GM19397 (cell line): ENCODE measurements around the gene STK31.
"Not testable (repeated sequence)": the region's sequence is repeated elsewhere in the genome, so short reads cannot be mapped to it uniquely, and the experiment has no call there.

ENCODE experiments used
- ATAC-seq: cut with Tn5 transposase; IDR thresholded peaks from one replicate; pipeline ENCODE4 v1.9.1; 2021; ENCODE audit warnings: mild to moderate bottlenecking, moderate library complexity; ENCODE audit not compliant: unreplicated experiment

The STK31 gene

DNA sequence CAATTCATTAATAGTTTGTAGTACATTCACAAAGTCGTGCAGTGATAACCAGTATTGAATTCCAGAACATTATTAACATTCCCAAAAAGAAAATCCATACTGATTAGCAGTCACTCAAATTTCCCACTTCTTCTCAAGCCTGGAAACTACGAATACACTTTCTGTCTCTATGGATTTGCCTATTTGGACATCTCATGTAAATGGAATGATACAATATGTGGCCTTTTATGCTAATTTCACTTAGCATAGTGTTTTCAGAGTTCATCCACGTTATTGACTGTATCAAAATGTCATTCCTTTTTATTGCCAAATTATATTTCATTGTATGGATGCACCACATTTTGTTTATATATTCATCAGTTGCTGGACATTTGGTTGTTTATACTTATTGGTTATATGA is 78.8 kb downstream of the STK31 start:
- ATAC-seq, result no peak

DNA sequence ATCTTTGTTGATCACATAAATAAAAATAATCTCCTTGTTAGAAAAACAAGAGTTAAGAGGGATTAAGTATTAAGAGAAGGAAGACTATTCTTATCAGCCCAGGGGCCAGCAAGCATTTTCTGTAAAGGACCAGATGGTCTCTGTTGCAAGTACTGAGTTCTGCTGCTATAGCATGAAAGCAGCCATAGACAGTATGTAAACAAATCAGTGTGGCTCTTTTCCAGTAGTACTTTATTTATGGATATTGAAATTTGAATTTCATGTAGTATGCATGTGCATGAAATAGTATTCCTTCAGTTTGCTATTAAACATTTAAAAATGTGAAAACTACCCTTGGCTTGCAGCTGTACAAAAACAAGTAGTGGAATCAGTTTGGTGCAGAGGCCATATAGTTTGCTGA is 81.7 kb downstream of the STK31 start:
- no peak for ATAC-seq

DNA sequence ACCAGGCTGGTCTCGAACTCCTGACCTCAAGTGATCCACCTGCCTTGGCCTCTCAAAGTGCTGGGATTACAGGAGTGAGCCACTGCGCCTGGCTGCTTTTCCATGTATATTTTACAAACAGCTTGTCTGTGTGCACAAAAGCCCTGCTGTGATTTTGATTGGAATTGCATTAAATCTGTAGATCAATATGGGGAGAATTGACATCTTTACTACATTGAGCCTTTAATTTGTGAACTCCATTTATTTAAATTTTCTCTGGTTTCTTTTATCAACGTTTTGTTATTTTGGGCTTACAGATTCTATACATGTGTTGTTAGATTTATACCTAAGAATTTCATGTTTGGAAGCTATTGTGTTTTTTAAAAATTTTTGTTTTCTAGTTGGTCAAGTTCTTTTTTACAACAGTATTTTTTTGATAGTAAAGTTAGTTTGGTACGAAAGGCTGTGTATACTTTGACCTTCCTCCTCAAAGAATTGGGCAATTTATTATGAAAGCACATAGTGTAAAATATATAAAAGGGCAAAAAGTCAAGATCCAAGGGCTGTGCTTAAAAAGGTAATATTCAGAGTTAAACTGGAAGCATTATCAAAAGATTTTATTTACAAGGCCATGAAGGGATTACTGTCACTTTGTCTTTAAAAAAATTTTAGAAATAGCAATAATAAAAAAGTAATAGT is 92.8 kb downstream of the STK31 start:
- no peak for ATAC-seq

DNA sequence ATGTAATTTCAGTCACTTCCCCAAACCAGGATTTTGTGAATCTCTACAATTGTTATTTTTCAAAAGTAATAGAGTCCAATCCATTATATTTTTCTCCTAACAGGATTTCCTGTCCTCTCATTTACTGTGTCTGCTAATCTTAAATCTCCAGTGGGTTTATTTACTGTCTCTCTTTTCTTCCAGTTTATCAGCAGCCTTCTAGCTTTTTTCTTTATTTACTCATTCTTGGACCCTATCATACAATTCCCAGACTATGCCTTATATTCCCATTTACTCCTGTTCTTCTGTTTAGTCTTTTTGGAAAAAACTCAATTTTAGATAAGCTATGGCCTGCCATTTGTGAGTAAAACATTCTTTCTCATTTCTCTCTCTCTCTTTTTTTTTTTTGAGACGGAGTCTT is 94.7 kb downstream of the STK31 start:
- no peak for ATAC-seq

DNA sequence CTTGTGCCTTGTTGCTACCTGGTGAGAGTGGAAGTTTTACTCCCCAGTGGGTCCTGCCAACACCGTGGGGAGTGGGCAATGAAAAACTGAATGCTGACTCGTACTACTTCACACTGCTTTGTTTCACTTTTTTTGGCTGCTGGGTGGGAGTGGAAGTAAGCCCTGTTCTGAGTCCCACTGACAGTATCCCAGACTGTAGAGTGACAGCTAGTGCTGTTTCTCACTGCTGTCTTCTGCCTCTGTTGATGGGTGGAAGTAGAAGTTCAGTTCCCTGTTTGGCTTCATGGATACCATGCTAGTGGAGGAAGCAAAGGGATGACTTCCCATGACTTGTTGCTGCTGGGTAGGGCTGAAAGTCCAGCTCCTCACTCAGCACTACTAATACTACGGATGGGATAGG is 98.4 kb downstream of the STK31 start:
- ATAC-seq, result no peak

DNA sequence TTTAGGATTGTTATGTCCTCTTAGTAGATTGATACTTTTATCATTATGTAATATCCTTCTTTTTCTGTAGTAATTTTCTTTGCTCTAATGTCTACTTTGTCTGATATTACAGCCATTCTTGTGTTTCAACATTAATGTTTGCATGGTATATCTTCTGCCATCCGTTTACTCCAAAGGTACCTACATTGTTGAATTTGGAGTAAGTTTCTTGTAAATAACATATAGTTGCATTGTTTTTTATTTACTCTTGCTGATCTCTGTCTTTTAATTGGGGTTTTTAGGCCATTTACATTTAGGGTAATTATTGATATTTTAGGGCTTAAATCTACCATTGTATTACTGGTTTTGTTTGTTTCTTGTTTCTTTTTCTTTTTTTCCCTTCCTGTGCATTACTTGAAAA is 100.1 kb downstream of the STK31 start:
- no peak for ATAC-seq

DNA sequence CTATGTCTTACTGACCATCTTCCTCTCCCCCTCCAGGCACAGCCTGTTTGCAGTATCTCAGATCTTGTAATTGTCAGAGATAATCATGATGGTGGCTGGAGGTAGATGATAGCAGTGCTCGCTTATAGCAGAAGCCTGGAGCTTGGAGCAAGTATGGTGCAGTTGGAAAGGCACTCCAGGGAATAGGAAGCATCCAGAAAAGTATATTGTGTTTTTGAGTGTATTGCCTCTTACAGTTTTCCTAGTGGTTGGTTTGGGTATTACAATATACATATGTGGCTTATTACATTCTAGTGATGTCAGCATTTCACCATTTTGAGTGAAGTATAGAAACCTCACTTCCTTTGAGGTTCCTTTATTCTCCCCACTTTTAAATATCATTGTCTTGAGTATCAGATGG is 101.5 kb downstream of the STK31 start:
- no peak for ATAC-seq

DNA sequence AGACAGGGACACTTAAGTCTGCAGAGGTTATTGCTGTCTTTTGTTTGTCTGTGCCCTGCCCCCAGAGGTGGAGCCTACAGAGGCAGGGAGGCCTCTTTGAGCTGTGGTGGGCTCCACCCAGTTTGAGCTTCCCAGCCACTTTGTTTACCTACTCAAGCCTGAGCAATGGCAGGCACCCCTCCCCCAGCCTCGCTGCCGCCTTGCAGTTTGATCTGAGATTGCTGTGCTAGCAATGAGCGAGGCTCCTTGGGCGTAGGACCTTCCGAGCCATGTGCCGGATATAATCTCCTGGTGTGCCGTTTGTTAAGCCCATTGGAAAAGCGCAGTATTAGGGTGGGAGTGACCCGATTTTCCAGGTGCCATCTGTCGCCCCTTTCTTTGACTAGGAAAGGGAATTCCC is 118.1 kb downstream of the STK31 start:
- not testable (repeated sequence) for ATAC-seq

DNA sequence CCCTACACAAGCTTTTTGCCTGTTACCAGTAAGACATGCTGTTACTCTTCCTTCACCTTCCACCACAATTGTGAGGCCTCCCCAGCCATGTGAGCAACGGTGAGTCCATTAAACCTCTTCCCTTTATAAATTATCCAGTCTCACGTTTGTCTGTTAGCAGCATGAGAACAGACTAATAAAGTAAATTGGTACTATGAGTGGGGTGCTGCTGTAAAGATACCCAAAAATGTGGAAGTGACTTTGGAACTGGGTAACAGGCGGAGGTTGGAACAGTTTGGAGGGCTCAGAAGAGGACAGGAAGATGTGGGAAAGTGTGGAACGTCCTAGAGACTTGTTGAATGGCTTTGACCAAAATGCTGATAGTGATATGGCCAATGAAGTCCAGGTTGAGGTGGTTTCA is 122.7 kb downstream of the STK31 start:
- ATAC-seq, result not testable (repeated sequence)

DNA sequence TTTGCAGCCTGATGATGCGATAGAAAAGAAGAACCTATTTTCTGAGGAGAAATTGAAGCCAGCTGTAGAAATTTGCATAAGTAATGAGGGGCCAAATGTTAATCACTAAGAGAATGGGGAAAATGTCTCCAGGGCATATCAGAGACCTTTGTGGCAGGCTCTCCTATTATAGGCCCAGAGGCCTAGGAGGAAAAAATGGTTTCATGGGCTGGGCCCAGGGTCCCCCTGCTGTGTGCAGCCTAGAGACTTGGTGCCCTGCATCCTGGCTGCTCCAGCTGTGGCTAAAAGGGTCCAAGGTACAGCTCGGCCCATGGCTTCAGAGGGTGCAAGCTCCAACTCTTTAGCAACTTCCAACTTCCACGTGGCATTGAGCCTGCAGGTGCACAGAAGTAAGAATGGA is 123.4 kb downstream of the STK31 start:
- no peak for ATAC-seq

DNA sequence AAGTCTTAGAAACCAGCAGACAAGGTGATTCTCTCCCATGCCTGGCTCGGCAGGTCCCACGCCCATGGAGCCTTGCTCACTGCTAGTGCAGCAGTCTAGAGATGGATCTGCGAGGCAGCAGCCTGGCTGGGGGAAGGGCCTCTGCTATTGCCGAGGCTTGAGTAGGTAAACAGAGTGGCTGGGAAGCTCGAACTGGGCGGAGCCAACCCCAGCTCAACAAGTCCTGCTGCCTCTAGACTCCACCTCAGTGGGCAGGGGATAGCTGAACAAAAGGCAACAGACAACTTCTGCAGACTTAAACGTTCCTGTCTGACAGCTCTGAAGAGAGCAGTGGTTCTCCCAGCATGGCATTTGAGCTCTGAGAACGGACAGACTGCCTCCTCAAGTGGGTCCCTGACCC is 134.8 kb downstream of the STK31 start:
- ATAC-seq, result not testable (repeated sequence)

DNA sequence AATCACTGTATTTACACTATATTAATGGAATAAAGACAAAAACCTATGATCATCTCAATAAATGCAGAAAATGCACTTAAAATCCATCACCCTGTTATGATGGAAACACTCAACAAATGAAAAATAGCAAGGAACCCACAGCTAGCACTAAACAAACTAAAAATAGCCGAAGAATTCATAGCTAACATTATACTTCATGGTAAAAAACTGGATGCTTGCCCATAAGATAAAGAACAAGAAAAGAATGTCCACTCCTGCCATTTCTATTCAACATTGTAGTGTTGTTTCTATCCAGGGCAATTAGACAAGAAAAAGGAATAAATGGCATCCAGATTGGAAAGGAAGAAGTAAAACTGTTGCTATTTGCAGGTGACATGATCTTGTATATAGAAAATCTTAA is 142.1 kb downstream of the STK31 start:
- no peak for ATAC-seq

DNA sequence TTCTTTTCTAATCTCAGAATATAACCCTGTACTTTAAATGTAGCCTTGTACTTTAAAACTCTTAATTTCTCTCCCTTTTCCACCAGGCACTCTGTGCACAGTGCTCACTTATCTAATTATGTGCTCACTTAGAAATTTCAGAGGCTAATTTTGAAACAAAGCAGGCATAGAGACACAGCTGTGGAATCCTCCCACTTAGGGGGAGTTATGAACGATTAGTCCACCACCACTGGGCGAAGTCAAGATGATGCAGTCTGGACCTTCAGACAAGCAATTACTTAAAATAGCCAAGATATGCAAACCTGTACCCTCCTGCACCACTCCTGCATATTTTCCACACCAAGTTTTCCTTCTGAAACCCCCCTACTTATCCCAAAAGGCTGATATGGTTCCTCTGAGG is 143.0 kb downstream of the STK31 start:
- ATAC-seq, result no peak

DNA sequence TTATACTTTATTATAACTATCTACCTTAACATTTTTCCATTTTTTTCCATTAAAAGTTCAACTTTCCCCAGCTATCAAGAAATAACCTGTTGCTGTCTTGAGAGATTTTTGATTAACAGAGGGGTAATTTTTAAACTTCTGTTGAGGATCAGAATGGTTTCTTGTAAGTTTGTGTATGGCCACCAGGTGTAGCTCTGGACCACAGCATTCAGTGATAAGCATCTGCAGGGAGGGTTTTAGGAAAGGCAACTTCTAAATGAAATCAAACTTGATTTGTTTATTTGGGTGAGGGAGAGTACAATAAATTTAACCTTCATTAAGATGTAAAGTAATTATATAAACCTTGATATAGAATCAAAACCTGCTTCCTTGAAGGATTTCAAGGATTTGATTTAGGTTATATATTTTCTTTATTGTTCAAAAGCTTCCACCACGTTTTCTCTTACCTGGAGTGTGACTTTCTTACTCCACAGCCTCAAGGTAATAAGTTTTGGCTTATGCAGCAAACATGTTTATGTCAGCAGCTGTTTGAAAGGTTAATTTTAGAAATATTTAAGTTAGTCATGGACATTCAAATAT is 153.3 kb downstream of the STK31 start:
- no peak for ATAC-seq

DNA sequence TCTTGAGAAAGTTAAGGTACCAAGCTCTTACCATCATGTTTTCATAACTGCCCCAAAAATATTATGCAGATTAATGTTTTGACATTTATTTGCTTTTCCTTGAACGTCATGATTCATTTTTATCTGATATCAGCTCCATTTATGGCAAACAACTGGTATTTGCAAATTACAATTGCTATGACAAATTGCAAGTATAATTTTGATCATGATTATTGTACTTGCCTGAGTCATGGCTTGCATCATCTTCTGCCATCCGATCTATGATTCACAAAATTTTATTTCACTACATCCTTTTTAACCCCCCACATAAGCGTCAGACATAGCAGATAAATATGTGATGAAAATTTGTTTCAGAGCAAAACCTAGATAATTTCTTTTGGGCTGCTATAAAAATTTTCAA is 155.0 kb downstream of the STK31 start:
- ATAC-seq, result no peak

DNA sequence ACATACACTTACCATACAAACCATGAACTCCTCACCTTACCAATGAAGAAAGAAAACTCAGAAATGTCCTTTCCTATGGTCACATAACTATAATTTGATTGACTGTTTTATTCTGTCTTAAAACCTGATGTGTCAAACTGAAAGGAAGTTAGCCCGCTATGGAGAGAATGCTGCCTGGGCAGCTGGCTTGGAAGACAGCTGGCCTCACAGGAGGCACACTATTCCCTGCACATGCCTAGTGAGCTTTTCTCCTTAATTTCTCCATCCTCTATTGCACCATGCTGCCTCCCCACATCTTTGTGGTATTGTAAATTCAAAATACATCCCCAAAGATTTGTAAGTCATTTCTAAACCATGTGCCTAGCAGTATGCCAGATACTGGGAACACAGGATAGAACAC is 163.3 kb downstream of the STK31 start:
- no peak for ATAC-seq

DNA sequence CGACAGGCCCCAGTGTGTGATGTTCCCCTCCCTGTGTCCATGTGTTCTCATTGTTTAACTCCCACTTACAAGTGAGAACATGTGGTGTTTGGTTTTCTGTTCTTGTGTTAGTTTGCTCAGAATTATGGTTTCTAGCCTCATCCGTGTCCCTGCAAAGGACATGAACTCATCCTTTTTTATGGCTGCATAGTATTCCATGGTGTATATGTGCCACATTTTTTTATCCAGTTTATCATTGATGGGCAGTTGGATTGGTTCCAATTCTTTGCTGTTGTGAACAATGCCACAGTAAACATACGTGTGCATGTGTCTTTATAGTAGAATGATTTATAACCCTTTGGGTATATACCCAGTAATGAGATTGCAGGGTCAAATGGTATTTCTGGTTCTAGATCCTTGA is 166.5 kb downstream of the STK31 start:
- ATAC-seq, result not testable (repeated sequence)
